Thoracic aorta (tissue), 2 donors: ENCODE data around the gene CCDC191. TPM values are rescaled to one million over a fixed set of nuclear protein-coding genes. Genes with fewer than 3 reads are reported as not detected.

ENCODE experiments used
- ATAC-seq: fragments of 150-250 bp; one replicate; pipeline ENCODE4 v1.8.0; 2017; ENCODE audit warnings: low read depth; ENCODE audit not compliant: insufficient number of reproducible peaks, low FRiP score
- DNase-seq: peaks from one replicate; pipeline ENCODE4 v3.0.0-alpha.2; 2020; ENCODE audit warnings: low spot score
- H3K27ac ChIP-seq, 2 donors: fragments of 200-600 bp; sonication (generic); 1 replicate in 1 of 2; 2 replicates in 1 of 2; pipeline ENCODE4 v1.5.1; 2016; ENCODE audit warnings: mild to moderate bottlenecking in 2 of 2, moderate library complexity in 2 of 2
- H3K27me3 ChIP-seq: fragments of 200-600 bp; sonication (generic); replicated peaks from 2 replicates; pipeline ENCODE4 v1.6.0; 2016; ENCODE audit warnings: mild to moderate bottlenecking; ENCODE audit not compliant: insufficient read depth
- H3K36me3 ChIP-seq: fragments of 200-600 bp; sonication (generic); one replicate; pipeline ENCODE4 v1.5.1; 2016
- H3K4me1 ChIP-seq, 2 donors: fragments of 200-600 bp; sonication (generic); 1 replicate in 1 of 2; 2 replicates in 1 of 2; pipeline versions ENCODE4 v1.5.1 to v1.6.0; 2016; ENCODE audit warnings: low read depth in 2 of 2, mild to moderate bottlenecking in 1 of 2; ENCODE audit not compliant: control insufficient read depth in 1 of 2
- H3K4me3 ChIP-seq: fragments of 200-600 bp; sonication (generic); 2 replicates; pipeline ENCODE4 v1.5.1; 2016; ENCODE audit warnings: mild to moderate bottlenecking
- H3K9me3 ChIP-seq: fragments of 200-600 bp; sonication (generic); 2 replicates; pipeline ENCODE4 v1.5.1; 2016
- total RNA-seq, 2 donors: library from RNA; depleted of rRNA; stranded (reverse); fragments of >200 nt; gene quantifications; one replicate each; pipeline versions ENCODE4 v1.1.0 to v1.2.3, GENCODE V29; 2016
- TF ChIP-seq, protein P1 (sequence below): fragments of 200-600 bp; sonication (generic); IDR thresholded peaks from one replicate; pipeline ENCODE4 v1.5.1; 2019; ENCODE audit warnings: antibody characterized with exemption

CCDC191 gene
- total RNA-seq, 2 donors from 2014 or later, result 2.3 to 3.4 TPM

DNA sequence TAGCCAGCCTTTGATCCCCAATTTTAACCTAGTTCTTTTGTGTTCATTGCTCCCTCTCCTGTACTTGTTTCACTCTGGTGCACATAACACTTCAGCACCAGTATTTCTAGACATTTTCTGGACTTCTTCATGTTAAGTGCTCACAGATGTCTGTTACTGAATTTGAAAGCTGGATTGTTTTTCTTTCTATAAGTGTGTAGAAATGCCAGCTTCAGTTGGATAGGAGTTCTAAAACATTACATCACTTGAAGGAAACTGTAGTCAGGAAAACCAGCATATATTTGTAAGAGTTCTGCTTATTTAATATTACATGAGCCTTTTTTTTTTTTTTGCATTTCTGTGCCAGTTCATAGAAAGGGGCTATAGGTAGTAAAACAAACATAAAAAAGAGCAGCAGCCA lies 21.8 kb upstream of the CCDC191 start:
- peaks cover 16% of the 10 kb centered on the region for H3K36me3 ChIP-seq
- no peaks in the 10 kb centered on the region for H3K9me3 ChIP-seq
- peaks cover 15 to 28% of the 10 kb centered on the region in 2 donors for H3K4me1 ChIP-seq
- H3K4me3 ChIP-seq, result no peak overlapping the region
- TF ChIP-seq, protein P1, sequence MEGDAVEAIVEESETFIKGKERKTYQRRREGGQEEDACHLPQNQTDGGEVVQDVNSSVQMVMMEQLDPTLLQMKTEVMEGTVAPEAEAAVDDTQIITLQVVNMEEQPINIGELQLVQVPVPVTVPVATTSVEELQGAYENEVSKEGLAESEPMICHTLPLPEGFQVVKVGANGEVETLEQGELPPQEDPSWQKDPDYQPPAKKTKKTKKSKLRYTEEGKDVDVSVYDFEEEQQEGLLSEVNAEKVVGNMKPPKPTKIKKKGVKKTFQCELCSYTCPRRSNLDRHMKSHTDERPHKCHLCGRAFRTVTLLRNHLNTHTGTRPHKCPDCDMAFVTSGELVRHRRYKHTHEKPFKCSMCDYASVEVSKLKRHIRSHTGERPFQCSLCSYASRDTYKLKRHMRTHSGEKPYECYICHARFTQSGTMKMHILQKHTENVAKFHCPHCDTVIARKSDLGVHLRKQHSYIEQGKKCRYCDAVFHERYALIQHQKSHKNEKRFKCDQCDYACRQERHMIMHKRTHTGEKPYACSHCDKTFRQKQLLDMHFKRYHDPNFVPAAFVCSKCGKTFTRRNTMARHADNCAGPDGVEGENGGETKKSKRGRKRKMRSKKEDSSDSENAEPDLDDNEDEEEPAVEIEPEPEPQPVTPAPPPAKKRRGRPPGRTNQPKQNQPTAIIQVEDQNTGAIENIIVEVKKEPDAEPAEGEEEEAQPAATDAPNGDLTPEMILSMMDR, result no peak
- ATAC-seq, result no peak
- peak overlapping the region in 1 of 2 donors; percentile 31 for H3K27ac ChIP-seq
- no peaks in the 10 kb centered on the region for H3K27me3 ChIP-seq
- no peak for DNase-seq

DNA sequence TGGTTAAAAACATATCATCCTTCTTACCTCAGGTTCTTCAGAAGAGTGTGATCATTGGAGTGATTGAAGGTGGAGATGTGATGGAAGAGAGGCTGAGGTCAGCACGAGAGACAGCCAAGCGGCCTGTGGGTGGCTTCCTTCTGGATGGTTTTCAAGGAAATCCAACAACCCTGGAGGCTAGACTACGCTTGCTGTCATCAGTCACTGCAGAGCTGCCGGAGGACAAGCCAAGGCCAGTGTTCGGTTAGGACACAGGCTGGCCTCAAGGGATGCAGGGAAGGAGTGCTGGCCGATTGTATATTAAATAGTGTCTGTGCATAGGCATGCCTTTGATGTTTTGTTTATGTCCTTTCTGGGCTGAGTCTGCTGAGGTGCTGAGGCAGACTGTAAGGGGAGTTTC lies 20.4 kb upstream of the CCDC191 start:
- DNase-seq, result no peak
- H3K36me3 ChIP-seq, result peaks cover 23% of the 10 kb centered on the region

DNA sequence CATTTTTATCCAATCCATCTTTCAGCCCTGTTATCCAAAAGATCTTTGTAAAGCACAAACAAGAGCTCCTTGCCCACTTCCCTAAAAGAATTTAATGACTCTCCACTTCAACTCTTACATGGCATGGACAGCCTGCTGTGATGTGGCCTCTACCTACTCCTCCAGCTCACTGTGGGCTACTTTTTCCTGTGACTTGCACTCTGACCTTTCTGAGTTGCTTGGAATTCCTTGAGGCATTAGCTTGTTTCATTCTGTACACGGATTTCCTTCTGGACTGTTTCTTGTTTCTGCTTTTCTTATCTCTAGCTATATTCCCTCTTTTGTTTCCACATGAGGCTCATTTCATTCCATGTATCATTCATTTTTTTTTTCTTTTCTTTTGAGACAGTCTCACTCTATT lies 15.5 kb upstream of the CCDC191 start:
- Histone ChIP-seq H3K4me3 (no peak overlapping the region), H3K36me3 (peaks cover 26% of the 10 kb centered on the region), H3K27ac (no peak overlapping the region), H3K9me3 (no peaks in the 10 kb centered on the region), H3K4me1 (no peaks in the 10 kb centered on the region), H3K27me3 (no peaks in the 10 kb centered on the region)
- DNase-seq (no peak), ATAC-seq (no peak)
- TF ChIP-seq, protein P1, result no peak

More for the DNA sequence above, 20.4 kb upstream of the CCDC191 start:
- H3K27me3 ChIP-seq, result no peaks in the 10 kb centered on the region
- TF ChIP-seq, protein P1, result no peak
- H3K4me3 ChIP-seq, result no peak overlapping the region
- H3K4me1 ChIP-seq, result peaks cover 15 to 28% of the 10 kb centered on the region in 2 donors
- H3K27ac ChIP-seq, result no peak overlapping the region
- no peak for ATAC-seq
- H3K9me3 ChIP-seq, result no peaks in the 10 kb centered on the region

DNA sequence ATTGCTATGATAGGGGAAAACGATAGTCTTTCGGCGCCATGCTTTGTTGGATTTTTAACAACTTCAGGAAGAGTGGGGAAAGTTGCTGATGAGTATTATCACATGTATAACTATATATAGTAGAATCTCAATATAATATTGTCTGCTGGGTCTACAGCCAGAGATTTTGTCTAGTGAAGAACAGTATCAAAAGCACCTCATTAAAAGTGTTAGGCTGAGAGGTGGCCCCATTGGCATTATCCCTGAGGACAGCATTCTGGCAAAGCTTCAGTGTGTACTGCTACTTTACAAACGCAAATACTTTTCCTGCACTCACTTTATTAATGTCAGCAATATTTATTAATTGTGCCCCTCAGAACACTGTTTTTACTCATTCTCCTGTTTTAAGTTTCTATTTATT lies 12.0 kb upstream of the CCDC191 start:
- H3K9me3 ChIP-seq, result no peaks in the 10 kb centered on the region
- no peak overlapping the region for H3K27ac ChIP-seq
- TF ChIP-seq, protein P1, result no peak
- no peak overlapping the region for H3K4me3 ChIP-seq
- peaks cover 8 to 14% of the 10 kb centered on the region in 2 donors for H3K4me1 ChIP-seq
- H3K36me3 ChIP-seq, result peaks cover 13% of the 10 kb centered on the region
- ATAC-seq (no peak), DNase-seq (no peak)
- H3K27me3 ChIP-seq, result no peaks in the 10 kb centered on the region

DNA sequence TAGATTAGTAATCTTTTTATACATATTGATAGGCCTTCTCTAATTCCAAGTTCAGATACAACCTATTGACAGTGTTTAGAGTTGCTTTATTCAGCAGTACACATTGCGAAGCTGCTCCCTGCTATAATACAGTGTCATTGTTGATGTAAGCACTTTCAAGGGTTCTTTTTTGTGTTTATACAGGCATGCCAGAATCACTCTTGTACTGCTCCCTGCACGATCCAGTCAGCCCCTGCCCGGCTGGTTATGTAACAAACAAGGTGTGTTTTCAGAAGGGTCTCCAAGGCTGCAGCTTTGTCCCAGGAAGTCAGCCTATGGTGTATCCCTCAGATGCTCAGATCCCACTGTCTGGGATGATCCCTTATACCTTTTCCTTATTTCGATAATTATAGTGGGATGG lies 11.5 kb upstream of the CCDC191 start:
- ATAC-seq (no peak), DNase-seq (no peak)
- H3K9me3 ChIP-seq, result no peaks in the 10 kb centered on the region
- H3K4me1 ChIP-seq, result peaks cover 8 to 14% of the 10 kb centered on the region in 2 donors
- H3K36me3 ChIP-seq, result peaks cover 11% of the 10 kb centered on the region
- no peak overlapping the region for H3K27ac ChIP-seq
- no peak overlapping the region for H3K4me3 ChIP-seq
- TF ChIP-seq, protein P1, result no peak
- no peaks in the 10 kb centered on the region for H3K27me3 ChIP-seq
